Gastrocnemius medialis (tissue), 4 donors: Measurements from ENCODE around the gene CPXM2. TPM values are rescaled to one million over a fixed set of nuclear protein-coding genes. Genes with fewer than 3 reads are reported as not detected.

Experiments
- ATAC-seq, 2 donors: fragments of 150-250 bp; one replicate each; pipeline ENCODE4 v1.9.1; 2016
- DNase-seq, 2 donors: peaks; one replicate each; pipeline ENCODE4 v3.0.0-alpha.2; 2019
- H3K27ac ChIP-seq, 4 donors: fragments of 200-600 bp; sonication (generic); 1 replicate in 1 of 4; 2 replicates in 3 of 4; pipeline ENCODE4 v1.5.1; 2016 to 2018; ENCODE audit warnings: mild to moderate bottlenecking in 2 of 4, moderate library complexity in 1 of 4
- H3K27me3 ChIP-seq, 3 donors: fragments of 200-600 bp; sonication (generic) in 2 of 3; 1 replicate in 1 of 3; 2 replicates in 2 of 3; pipeline versions ENCODE4 v1.5.1 to v1.6.0; 2016 to 2019; ENCODE audit warnings: mild to moderate bottlenecking in 1 of 3, moderate library complexity in 1 of 3
- H3K36me3 ChIP-seq, 2 donors: fragments of 200-600 bp; sonication (generic) in 1 of 2; one replicate each; pipeline ENCODE4 v1.5.1; 2017 to 2018
- H3K4me1 ChIP-seq, 2 donors: fragments of 200-600 bp; sonication (generic) in 1 of 2; one replicate each; pipeline ENCODE4 v1.5.1; 2016 to 2017; ENCODE audit warnings: mild to moderate bottlenecking in 2 of 2
- H3K4me3 ChIP-seq, 4 donors: fragments of 200-600 bp; sonication (generic) in 3 of 4; 1 replicate in 1 of 4; 2 replicates in 3 of 4; pipeline ENCODE4 v1.5.1; 2016 to 2019; ENCODE audit warnings: mild to moderate bottlenecking in 2 of 4
- H3K9me3 ChIP-seq, 3 donors: fragments of 200-600 bp; sonication (generic) in 2 of 3; 1 replicate in 1 of 3; 2 replicates in 2 of 3; pipeline ENCODE4 v1.5.1; 2016 to 2019
- CTCF ChIP-seq, 5 experiments: fragments of 450-650 bp in 3 of 5; fragments of 200-600 bp in 2 of 5; sonication (generic) in 2 of 5; IDR thresholded peaks in 4 of 5; conservative IDR thresholded peaks in 1 of 5; 1 replicate in 4 of 5; 2 replicates in 1 of 5; pipeline ENCODE4 v1.5.1; 2016 to 2019; ENCODE audit warnings: antibody characterized with exemption in 5 of 5, mild to moderate bottlenecking in 3 of 5, moderate library complexity in 3 of 5
- POLR2A ChIP-seq, 2 donors: fragments of 450-650 bp; IDR thresholded peaks; one replicate each; pipeline ENCODE4 v1.6.1; 2017; ENCODE audit warnings: antibody characterized with exemption in 2 of 2, mild to moderate bottlenecking in 2 of 2, moderate library complexity in 2 of 2
- in situ Hi-C, 4 donors: fragments of 200-750 bp; cut with MboI; loops; one replicate each; pipeline versions ENCODE4 v1.15.0 to v1.8.0; 2017; ENCODE audit warnings: low sequenced_read_pairs in 4 of 4
- intact Hi-C: fragments of 100-400 bp; cut with DNase I; formaldehyde crosslinking; loops from one replicate; pipeline ENCODE4 v1.15.1; 2023; ENCODE audit warnings: low total_unique reads
- total RNA-seq, 4 donors: library from RNA; depleted of rRNA; stranded (reverse); fragments of >200 nt; gene quantifications; one replicate each; pipeline versions ENCODE4 v1.1.0 to v1.2.3, GENCODE V29; 2016

Gene CPXM2
- total RNA-seq, 4 donors from 2014 or later = 0.63 to 4.1 (median 1.9) TPM

DNA sequence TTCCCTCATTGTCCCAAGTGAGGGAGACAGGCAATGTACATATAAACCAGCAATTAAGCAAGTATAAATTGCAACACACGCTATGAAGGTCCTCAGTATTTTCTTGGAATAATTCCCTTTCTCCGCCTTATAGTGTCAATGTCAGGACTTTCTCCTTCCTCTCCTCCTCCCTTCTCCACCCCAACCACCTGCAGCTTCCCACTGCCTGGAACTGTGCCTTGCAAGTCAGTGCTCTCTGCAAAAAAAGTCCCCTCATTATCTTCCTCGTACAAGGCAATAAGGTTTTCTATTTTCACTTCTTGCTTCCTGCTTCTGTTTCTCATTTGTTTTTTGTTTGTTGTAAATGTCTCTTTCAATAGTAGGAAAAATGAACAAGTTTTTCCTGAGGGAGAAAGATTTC is 113.7 kb downstream of the CPXM2 start:
- Histone ChIP-seq H3K27me3 (peaks cover 0 to 4% (median 0%) of the 10 kb centered on the region in 3 donors), H3K9me3 (no peaks in the 10 kb centered on the region), H3K27ac (no peak overlapping the region), H3K4me3 (no peak overlapping the region), H3K4me1 (no peaks in the 10 kb centered on the region), H3K36me3 (no peaks in the 10 kb centered on the region)
- no peak for ATAC-seq
- in situ Hi-C loops (no loop called here), intact Hi-C loops (no loop called here)
- no peak for DNase-seq
- TF ChIP-seq CTCF (IDR thresholded peaks at IDR 0.05 in 4 of 5, conservative IDR thresholded peaks at IDR 0.05 in 1 of 5) = no peak
- no peak for TF ChIP-seq POLR2A (IDR thresholded peaks at IDR 0.05)

GRCh38 chr10:123774132-123774742 is 117.4 kb downstream of the CPXM2 start:
- Histone ChIP-seq H3K9me3 (no peaks in the 10 kb centered on the region), H3K27me3 (no peaks in the 10 kb centered on the region), H3K36me3 (no peaks in the 10 kb centered on the region), H3K4me1 (no peaks in the 10 kb centered on the region), H3K27ac (no peak overlapping the region), H3K4me3 (no peak overlapping the region)
- intact Hi-C loops (no loop called here), in situ Hi-C loops (no loop called here)
- DNase-seq (no peak), ATAC-seq (no peak)
- TF ChIP-seq CTCF (IDR thresholded peaks at IDR 0.05 in 4 of 5, conservative IDR thresholded peaks at IDR 0.05 in 1 of 5) (no peak), POLR2A (IDR thresholded peaks at IDR 0.05) (no peak)

DNA sequence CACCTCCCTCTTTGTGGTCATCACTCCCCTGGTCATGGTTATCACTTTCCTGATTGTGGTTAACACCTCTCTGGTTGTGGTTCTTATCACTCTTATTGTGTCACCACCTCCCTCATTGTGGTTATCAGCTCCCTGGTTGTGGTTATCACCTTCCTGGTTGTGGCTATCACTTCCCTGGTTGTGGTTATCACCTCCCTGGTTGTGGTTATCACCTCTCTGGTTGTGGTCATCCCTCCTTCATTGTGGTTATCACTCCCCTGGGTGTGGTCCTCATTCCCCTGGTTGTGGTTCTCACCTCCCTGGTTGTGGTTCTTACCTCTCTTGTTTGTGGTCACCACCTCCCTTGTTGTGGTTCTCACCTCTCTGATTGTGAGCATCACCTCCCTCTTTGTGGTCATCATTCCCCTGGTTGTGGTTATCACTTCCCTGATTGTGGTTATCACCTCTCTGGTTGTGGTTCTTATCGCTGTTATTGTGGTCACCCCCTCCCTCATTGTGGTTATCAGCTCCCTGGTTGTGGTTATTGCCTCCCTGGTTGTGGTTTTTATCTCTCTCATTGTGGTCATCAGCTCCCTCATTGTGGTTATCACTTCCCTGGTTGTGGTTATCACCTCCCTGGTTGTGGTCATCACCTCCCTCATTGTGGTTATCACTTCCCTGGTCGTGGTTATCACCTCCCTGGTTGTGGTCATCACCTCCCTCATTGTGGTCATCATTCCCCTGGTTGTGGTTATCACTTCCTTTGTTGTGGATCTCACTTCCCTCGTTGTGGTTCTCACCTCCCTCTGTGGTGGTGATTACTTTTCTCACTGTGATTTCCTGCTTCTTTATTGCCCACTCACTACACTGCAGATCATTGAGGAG is 118.7 kb downstream of the CPXM2 start:
- H3K27me3 ChIP-seq = no peaks in the 10 kb centered on the region
- in situ Hi-C loops (no loop called here), intact Hi-C loops (no loop called here)

GRCh38 chr10:123771877-123772644 is 119.5 kb downstream of the CPXM2 start:
- no peaks in the 10 kb centered on the region for H3K36me3 ChIP-seq
- H3K9me3 ChIP-seq = no peaks in the 10 kb centered on the region
- TF ChIP-seq POLR2A (IDR thresholded peaks at IDR 0.05) = no peak
- TF ChIP-seq CTCF (IDR thresholded peaks at IDR 0.05 in 4 of 5, conservative IDR thresholded peaks at IDR 0.05 in 1 of 5) = no peak

More for the DNA sequence above, 118.7 kb downstream of the CPXM2 start:
- Histone ChIP-seq H3K36me3 (no peaks in the 10 kb centered on the region), H3K9me3 (no peaks in the 10 kb centered on the region), H3K27ac (no peak overlapping the region), H3K4me1 (no peaks in the 10 kb centered on the region), H3K4me3 (no peak overlapping the region)
- ATAC-seq (no peak), DNase-seq (no peak)
- no peak for TF ChIP-seq POLR2A (IDR thresholded peaks at IDR 0.05)
- TF ChIP-seq CTCF (IDR thresholded peaks at IDR 0.05 in 4 of 5, conservative IDR thresholded peaks at IDR 0.05 in 1 of 5) = no peak

More at GRCh38 chr10:123771877-123772644, 119.5 kb downstream of the CPXM2 start:
- intact Hi-C loops = no loop called here
- no peak overlapping the region for H3K27ac ChIP-seq
- H3K27me3 ChIP-seq = no peaks in the 10 kb centered on the region
- H3K4me3 ChIP-seq = no peak overlapping the region
- no peak for DNase-seq
- H3K4me1 ChIP-seq = no peaks in the 10 kb centered on the region
- ATAC-seq = no peak
- in situ Hi-C loops = no loop called here
